Right renal cortex interstitium (tissue), 3 donors: ENCODE measurements around the gene SOX21. TPM values are rescaled to one million over a fixed set of nuclear protein-coding genes. Genes with fewer than 3 reads are reported as not detected.

ENCODE experiments used
- DNase-seq, 3 donors: peaks; one replicate each; pipeline ENCODE4 v3.0.0-alpha.2; 2013; ENCODE audit warnings: low read depth in 3 of 3, low spot score in 2 of 3
- polyA plus RNA-seq, 3 donors: library from polyadenylated mRNA; unstranded; fragments of 120-200 nt; gene quantifications; one replicate each; pipeline ENCODE4 v1.2.1, GENCODE V29; 2013; ENCODE audit not compliant: insufficient read length in 3 of 3

Gene SOX21
- polyA plus RNA-seq, 3 donors: 0.26 to 0.31 (median 0.30) TPM

GRCh38 chr13:94682229-94682628 lies 30.1 kb downstream of the SOX21 start:
- DNase-seq: no peak

- no peak for DNase-seq
These were observed 32.7 kb downstream of the SOX21 start for GRCh38 chr13:94679614-94680013.

GRCh38 chr13:94678845-94679244 lies 33.5 kb downstream of the SOX21 start:
- DNase-seq: no peak

- DNase-seq: no peak
These were observed 34.5 kb downstream of the SOX21 start for GRCh38 chr13:94677799-94678198.

GRCh38 chr13:94674609-94675348 lies 37.6 kb downstream of the SOX21 start:
- DNase-seq: no peak

- DNase-seq: no peak
These were observed 38.5 kb downstream of the SOX21 start for GRCh38 chr13:94673851-94674250.

- no peak for DNase-seq
These were observed 39.9 kb downstream of the SOX21 start for GRCh38 chr13:94672400-94672799.

GRCh38 chr13:94667190-94667589 lies 45.2 kb downstream of the SOX21 start:
- DNase-seq: no peak

GRCh38 chr13:94666065-94666464 lies 46.3 kb downstream of the SOX21 start:
- no peak for DNase-seq

- no peak for DNase-seq
These were observed 47.5 kb downstream of the SOX21 start for GRCh38 chr13:94664889-94665288.

GRCh38 chr13:94662274-94662945 lies 49.9 kb downstream of the SOX21 start:
- no peak for DNase-seq

GRCh38 chr13:94661406-94661805 lies 50.9 kb downstream of the SOX21 start:
- DNase-seq: no peak

GRCh38 chr13:94660695-94661326 lies 51.5 kb downstream of the SOX21 start:
- DNase-seq: no peak

Other genes with a start within 250 kb of the SOX21 start
- gene DCT, start 232.9 kb downstream of the SOX21 start, polyA plus RNA-seq: under 1 TPM; 0.11 to 0.44 (median 0.28) TPM
- gene TGDS, start 116.4 kb downstream of the SOX21 start, polyA plus RNA-seq: 10 to 100 TPM; 20.0 to 23.7 (median 22.7) TPM
- gene GPR180, start 110.7 kb downstream of the SOX21 start, polyA plus RNA-seq: 1 to 10 TPM; 7.9 to 9.0 (median 8.6) TPM